Esophagus squamous epithelium (tissue), 5 donors: Measurements from ENCODE around the gene RASA1. TPM values are rescaled to one million over a fixed set of nuclear protein-coding genes. Genes with fewer than 3 reads are reported as not detected.

ENCODE experiments used
- DNase-seq: peaks from one replicate; lab custom pipeline; 2025; lab: John Stamatoyannopoulos, UW
- H3K27ac ChIP-seq, 4 donors: fragments of 200-600 bp; sonication (generic); one replicate each; pipeline ENCODE4 v1.5.1; 2016 to 2019; ENCODE audit warnings: mild to moderate bottlenecking in 1 of 4
- H3K27me3 ChIP-seq, 4 donors: fragments of 200-600 bp; sonication (generic); 1 replicate in 3 of 4; 2 replicates in 1 of 4; pipeline versions ENCODE4 v1.5.1 to v1.6.0; 2017 to 2021; ENCODE audit warnings: antibody characterized with exemption in 1 of 4
- H3K36me3 ChIP-seq, 3 donors: fragments of 200-600 bp; sonication (generic); one replicate each; pipeline ENCODE4 v1.5.1; 2016 to 2019
- H3K4me1 ChIP-seq, 3 donors: fragments of 200-600 bp; sonication (generic); one replicate each; pipeline ENCODE4 v1.5.1; 2017 to 2019
- H3K4me3 ChIP-seq, 4 donors: fragments of 200-600 bp; sonication (generic); 1 replicate in 3 of 4; 2 replicates in 1 of 4; pipeline ENCODE4 v1.5.1; 2016 to 2019; ENCODE audit warnings: mild to moderate bottlenecking in 2 of 4, moderate library complexity in 1 of 4
- H3K9me3 ChIP-seq, 3 donors: fragments of 200-600 bp; sonication (generic); one replicate each; pipeline ENCODE4 v1.5.1; 2016 to 2019
- POLR2A ChIP-seq, 4 donors: fragments of 450-650 bp; IDR thresholded peaks; one replicate each; pipeline ENCODE4 v1.6.1; 2017; ENCODE audit warnings: antibody characterized with exemption in 4 of 4, mild to moderate bottlenecking in 4 of 4, moderate library complexity in 3 of 4
- WGBS, 2 donors: methylation state at CpG; one replicate each; pipeline ENCODE4 v1.1.5; 2018; 5-methylcytosine and 5-hydroxymethylcytosine counted together
- intact Hi-C: fragments of 100-400 bp; cut with DNase I; formaldehyde crosslinking; loops from one replicate; pipeline ENCODE4 v1.15.0; 2022
- total RNA-seq, 4 donors: library from RNA; depleted of rRNA; stranded (reverse); fragments of >200 nt; gene quantifications; one replicate each; pipeline ENCODE4 v1.1.0, GENCODE V29; 2016
- TF ChIP-seq, protein P1 (sequence below), 6 experiments: fragments of 450-650 bp in 4 of 6; fragments of 200-600 bp in 2 of 6; sonication (generic) in 2 of 6; IDR thresholded peaks; one replicate each; pipeline ENCODE4 v1.5.1; 2016 to 2019; ENCODE audit warnings: antibody characterized with exemption in 6 of 6, mild to moderate bottlenecking in 4 of 6, moderate library complexity in 4 of 6
- donor health status: DM: yes; HTN: yes; CAD: no.

The RASA1 gene
- total RNA-seq = 10 to 100 TPM; 14.6 to 30.2 (median 26.5) TPM

DNA sequence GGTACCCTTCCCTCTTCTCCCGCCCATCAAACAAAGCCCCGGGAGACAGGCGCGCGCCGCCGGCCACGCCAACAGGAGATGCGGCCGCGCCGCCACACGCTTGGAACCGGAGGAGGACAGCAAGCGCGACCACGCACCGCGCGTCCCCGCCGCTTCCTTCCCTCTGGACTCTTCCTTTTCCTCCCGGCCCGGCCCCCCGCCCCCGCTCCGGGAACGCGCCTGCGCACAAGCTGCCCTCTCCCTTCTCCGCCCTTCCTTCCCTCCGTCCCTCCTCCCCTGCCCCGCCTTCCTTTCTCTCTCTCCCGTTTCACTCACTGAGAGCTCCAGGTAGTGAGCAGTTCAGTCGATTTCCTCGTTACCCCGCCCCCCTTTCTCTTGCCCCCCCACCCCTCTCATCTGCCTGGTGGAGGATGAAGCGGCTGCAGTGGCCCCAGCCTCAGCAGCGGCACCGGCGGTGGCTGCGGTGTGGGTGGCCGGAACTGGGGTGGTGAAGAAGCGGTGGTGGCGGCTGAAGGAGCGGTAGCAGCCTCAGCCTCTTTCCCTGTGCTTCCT, at the start of gene RASA1:
Gene RASA1 (plus strand): TSS at position 310 of the 552 bp plus-strand sequence. CDS start 569 bp downstream, outside the sequence.
- H3K4me3 ChIP-seq = peak within 1 kb of the TSS; percentile 70 to 90 (median 90)
- H3K27me3 ChIP-seq = no peaks in the 10 kb centered on the region
- TF ChIP-seq, protein P1, sequence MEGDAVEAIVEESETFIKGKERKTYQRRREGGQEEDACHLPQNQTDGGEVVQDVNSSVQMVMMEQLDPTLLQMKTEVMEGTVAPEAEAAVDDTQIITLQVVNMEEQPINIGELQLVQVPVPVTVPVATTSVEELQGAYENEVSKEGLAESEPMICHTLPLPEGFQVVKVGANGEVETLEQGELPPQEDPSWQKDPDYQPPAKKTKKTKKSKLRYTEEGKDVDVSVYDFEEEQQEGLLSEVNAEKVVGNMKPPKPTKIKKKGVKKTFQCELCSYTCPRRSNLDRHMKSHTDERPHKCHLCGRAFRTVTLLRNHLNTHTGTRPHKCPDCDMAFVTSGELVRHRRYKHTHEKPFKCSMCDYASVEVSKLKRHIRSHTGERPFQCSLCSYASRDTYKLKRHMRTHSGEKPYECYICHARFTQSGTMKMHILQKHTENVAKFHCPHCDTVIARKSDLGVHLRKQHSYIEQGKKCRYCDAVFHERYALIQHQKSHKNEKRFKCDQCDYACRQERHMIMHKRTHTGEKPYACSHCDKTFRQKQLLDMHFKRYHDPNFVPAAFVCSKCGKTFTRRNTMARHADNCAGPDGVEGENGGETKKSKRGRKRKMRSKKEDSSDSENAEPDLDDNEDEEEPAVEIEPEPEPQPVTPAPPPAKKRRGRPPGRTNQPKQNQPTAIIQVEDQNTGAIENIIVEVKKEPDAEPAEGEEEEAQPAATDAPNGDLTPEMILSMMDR (IDR thresholded peaks at IDR 0.05) = no peak
- TF ChIP-seq POLR2A (IDR thresholded peaks at IDR 0.05) = peak in 2 of 4 donors; percentile 67 to 79
- no peaks in the 10 kb centered on the region for H3K36me3 ChIP-seq
- intact Hi-C loops = no loop called here
- H3K27ac ChIP-seq = peak within 1 kb of the TSS; percentile 87 to 96 (median 94)
- no peaks in the 10 kb centered on the region for H3K9me3 ChIP-seq
- peak; percentile 27 for DNase-seq
- peaks cover 7 to 42% (median 13%) of the 10 kb centered on the region in 3 donors for H3K4me1 ChIP-seq
- 0% methylated on average over 4 to 30 of the region's 46 CpGs for WGBS, 2 donors

DNA sequence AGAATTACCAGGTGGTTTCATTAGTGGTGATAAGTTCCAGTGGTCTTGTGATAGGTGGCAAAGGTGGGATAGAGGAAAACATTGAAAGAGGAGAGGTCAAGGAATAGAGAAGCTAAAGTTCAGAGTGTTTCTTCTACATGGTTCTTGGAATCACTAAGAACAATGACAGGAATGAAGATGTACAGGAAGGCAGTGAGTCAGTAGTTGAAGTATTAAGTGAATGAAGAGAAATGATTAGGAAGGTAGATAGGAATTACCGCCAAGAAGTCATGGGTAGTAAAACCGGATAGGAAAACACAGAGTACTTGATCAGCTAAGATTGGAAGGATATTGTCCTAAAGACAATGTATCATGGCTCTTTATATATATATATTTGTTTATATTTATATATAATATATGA, 37.9 kb upstream of the RASA1 start:
- H3K36me3 ChIP-seq = no peaks in the 10 kb centered on the region
- intact Hi-C loops = no loop called here
- no peaks in the 10 kb centered on the region for H3K4me1 ChIP-seq
- DNase-seq = no peak
- H3K4me3 ChIP-seq = no peak overlapping the region
- H3K27me3 ChIP-seq = no peaks in the 10 kb centered on the region
- no peak for TF ChIP-seq POLR2A (IDR thresholded peaks at IDR 0.05)
- TF ChIP-seq, protein P1 (IDR thresholded peaks at IDR 0.05) = no peak
- WGBS, 2 donors = 77 to 87% methylated on average over 2 of the region's 2 CpGs
- H3K27ac ChIP-seq = no peak overlapping the region
- H3K9me3 ChIP-seq = no peaks in the 10 kb centered on the region

DNA sequence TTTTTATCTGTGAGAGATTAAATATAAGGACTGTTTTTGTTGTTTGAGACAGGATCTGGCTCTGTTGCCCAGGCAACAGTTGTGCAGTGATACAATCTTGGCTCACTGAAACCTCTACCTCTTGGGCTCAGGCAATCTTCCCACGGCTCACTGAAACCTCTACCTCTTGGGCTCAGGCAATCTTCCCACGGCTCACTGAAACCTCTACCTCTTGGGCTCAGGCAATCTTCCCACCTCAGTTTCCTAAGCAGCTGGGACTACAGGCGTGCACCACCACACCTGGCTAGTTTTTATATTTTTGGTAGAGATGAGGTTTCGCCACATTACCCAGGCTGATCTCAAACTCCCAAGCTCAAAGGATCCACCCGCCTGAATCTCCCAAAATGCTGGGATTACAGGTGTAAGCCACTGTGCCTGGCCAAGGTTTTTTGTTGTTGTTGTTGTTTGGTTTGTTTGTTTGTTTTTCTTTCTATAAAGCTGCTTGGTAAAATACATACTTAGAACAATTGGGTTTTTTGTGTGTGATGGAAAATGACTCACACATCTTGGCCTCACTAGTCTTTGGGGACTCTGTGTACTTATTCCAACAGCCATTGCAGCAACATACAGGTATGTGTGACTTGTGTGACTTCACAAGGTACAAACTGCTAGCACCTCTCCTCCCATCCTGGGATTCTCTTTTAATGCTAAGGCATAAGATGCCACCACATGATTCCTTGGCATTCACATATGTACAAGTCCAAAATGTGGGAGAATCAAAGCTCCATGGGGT, 36.5 kb upstream of the RASA1 start:
- Histone ChIP-seq H3K27me3 (no peaks in the 10 kb centered on the region), H3K9me3 (no peaks in the 10 kb centered on the region), H3K4me1 (no peaks in the 10 kb centered on the region), H3K36me3 (no peaks in the 10 kb centered on the region), H3K4me3 (no peak overlapping the region), H3K27ac (no peak overlapping the region)
- intact Hi-C loops = no loop called here
- 59 to 68% methylated on average over 5 of the region's 5 CpGs for whole genome bisulfite sequencing, 2 donors
- TF ChIP-seq POLR2A (IDR thresholded peaks at IDR 0.05) = no peak
- TF ChIP-seq, protein P1 (IDR thresholded peaks at IDR 0.05) = no peak
- no peak for DNase-seq

DNA sequence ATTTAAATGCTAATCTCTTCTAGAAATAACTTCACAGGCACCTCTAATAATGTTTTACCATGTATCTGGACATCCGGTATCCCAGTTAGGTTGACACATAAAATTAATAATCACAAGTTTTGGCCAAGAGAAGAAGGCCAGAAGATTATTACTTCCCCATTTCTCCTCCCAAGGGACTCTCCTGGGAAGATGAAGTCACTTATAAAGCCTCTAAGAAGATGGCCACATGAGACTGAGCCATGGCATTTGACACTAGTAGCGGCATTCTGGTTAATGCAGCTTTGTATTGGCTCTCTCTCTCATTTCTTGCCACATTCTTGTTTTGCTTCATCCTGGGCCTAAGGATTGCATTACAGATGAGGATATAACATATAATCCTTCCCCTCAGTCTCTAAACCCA, 34.5 kb upstream of the RASA1 start:
- H3K27me3 ChIP-seq = no peaks in the 10 kb centered on the region
- WGBS, 2 donors = 82 to 88% methylated on average over 2 of the region's 2 CpGs
- H3K36me3 ChIP-seq = no peaks in the 10 kb centered on the region
- no peaks in the 10 kb centered on the region for H3K4me1 ChIP-seq
- H3K9me3 ChIP-seq = no peaks in the 10 kb centered on the region
- no peak for DNase-seq
- no peak overlapping the region for H3K4me3 ChIP-seq
- intact Hi-C loops = no loop called here
- TF ChIP-seq, protein P1 (IDR thresholded peaks at IDR 0.05) = no peak
- TF ChIP-seq POLR2A (IDR thresholded peaks at IDR 0.05) = no peak
- H3K27ac ChIP-seq = no peak overlapping the region

DNA sequence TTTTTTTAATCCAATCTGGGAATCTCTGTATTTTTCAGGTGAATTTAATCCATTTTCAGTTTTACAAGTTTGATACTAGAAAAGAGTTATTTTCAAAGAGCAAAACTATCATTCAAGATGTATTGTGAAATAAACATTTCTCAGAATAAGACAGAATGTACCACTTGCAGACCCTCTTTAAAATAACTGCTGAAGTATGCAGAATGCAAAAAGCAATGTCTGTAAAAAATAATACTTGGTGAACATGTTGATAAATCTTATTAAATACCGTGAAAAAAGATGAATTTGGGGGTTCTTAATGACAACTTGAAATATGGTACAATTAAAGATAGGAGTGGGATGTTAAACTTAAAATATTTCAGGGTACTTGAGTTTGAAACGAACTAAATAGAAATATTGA, 26.1 kb upstream of the RASA1 start:
- no peaks in the 10 kb centered on the region for H3K9me3 ChIP-seq
- no peak overlapping the region for H3K4me3 ChIP-seq
- no peaks in the 10 kb centered on the region for H3K27me3 ChIP-seq
- WGBS, 2 donors = 79% methylated on average over 2 of the region's 2 CpGs
- H3K36me3 ChIP-seq = no peaks in the 10 kb centered on the region
- no peaks in the 10 kb centered on the region for H3K4me1 ChIP-seq
- DNase-seq = no peak
- no peak overlapping the region for H3K27ac ChIP-seq
- TF ChIP-seq POLR2A (IDR thresholded peaks at IDR 0.05) = no peak
- TF ChIP-seq, protein P1 (IDR thresholded peaks at IDR 0.05) = no peak
- intact Hi-C loops = no loop called here
